Left lung (tissue), 10 donors: Measurements from ENCODE around the gene ATXN10. TPM values are rescaled to one million over a fixed set of nuclear protein-coding genes. Genes with fewer than 3 reads are reported as not detected.

ENCODE experiments used
- ATAC-seq: fragments of 200-7000 bp; cut with Tn5 transposase; one replicate; pipeline ENCODE4 v1.9.1; 2020; ENCODE audit warnings: moderate library complexity
- DNase-seq, 4 donors: peaks; one replicate each; pipeline ENCODE4 v3.0.0-alpha.2; 2013 to 2020
- H3K27ac ChIP-seq, 2 donors: fragments of 200-600 bp; sonication (generic) in 1 of 2; one replicate each; pipeline versions ENCODE4 v1.5.0 to v1.8.0; 2020 to 2021
- H3K27me3 ChIP-seq, 2 donors: fragments of 200-600 bp; sonication (generic) in 1 of 2; one replicate each; pipeline versions ENCODE4 v1.5.0 to v1.8.0; 2020 to 2021
- H3K36me3 ChIP-seq, 2 donors: fragments of 200-600 bp; sonication (generic) in 1 of 2; one replicate each; pipeline versions ENCODE4 v1.5.0 to v1.8.0; 2020 to 2021
- H3K4me1 ChIP-seq, 2 donors: fragments of 200-600 bp; one replicate each; pipeline ENCODE4 v1.8.0; 2021
- H3K4me3 ChIP-seq, 2 donors: fragments of 200-600 bp; sonication (generic) in 1 of 2; one replicate each; pipeline versions ENCODE4 v1.5.0 to v1.8.0; 2020 to 2021; ENCODE audit warnings: mild to moderate bottlenecking in 1 of 2
- H3K9me3 ChIP-seq, 2 donors: fragments of 200-600 bp; sonication (generic) in 1 of 2; one replicate each; pipeline versions ENCODE4 v1.5.0 to v1.8.0; 2020 to 2021
- CTCF ChIP-seq, 2 donors: fragments of 200-600 bp; sonication (generic) in 1 of 2; IDR thresholded peaks; one replicate each; pipeline versions ENCODE4 v1.5.0 to v1.8.0; 2021; ENCODE audit warnings: antibody characterized with exemption in 2 of 2
- intact Hi-C, 2 donors: fragments of 100-400 bp; cut with DNase I; formaldehyde crosslinking; loops; one replicate each; pipeline versions ENCODE4 v1.11.2 to v1.14.2; 2022
- polyA plus RNA-seq, 6 donors: library from polyadenylated mRNA; unstranded; fragments of 120-200 nt; gene quantifications; one replicate each; pipeline ENCODE4 v1.2.1, GENCODE V29; 2013; ENCODE audit not compliant: insufficient read length in 6 of 6
- total RNA-seq, 2 donors: library from RNA; stranded (reverse); fragmentation: NEBNext Ultra II Directional; extraction: Animal tissue kit (Norgen Biotek cat#: 25700); gene quantifications; one replicate each; pipeline ENCODE4 v1.2.1, GENCODE V29; 2021
- donor health status: DM: no; HTN: yes; CAD: no.
- donor health status: DM: no; HTN: no; CAD: no.

Gene ATXN10
- total and polyA plus RNA-seq, 8 donors = 117 to 281 (median 237) TPM

DNA sequence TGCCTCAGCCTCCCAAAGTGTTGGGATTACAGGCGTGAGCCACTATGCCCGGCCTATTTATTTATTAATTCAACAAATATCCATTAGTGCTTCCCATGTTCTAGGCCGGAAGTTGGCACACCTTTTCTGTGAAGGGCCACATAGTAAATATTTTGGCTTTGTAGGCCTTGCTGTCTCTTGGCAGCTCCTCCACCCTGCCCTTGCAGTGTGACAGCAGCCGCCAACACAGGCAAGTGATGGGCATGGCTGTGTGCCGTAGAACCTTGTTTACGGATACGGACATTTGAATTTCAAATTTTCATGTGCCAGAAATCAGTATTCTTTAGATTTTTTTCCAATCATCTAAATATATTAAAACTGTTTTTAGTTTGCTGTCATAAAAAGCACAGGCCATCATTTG, 165.9 kb downstream of the ATXN10 start:
- Histone ChIP-seq H3K27me3 (no peaks in the 10 kb centered on the region), H3K4me1 (no peaks in the 10 kb centered on the region), H3K9me3 (no peaks in the 10 kb centered on the region), H3K36me3 (peaks cover 0 to 26% of the 10 kb centered on the region in 2 donors), H3K4me3 (no peak overlapping the region), H3K27ac (no peak overlapping the region)
- no peak for DNase-seq
- intact Hi-C loops = no loop called here
- peak; percentile 31 for ATAC-seq
- no peak for TF ChIP-seq CTCF (IDR thresholded peaks at IDR 0.05)

DNA sequence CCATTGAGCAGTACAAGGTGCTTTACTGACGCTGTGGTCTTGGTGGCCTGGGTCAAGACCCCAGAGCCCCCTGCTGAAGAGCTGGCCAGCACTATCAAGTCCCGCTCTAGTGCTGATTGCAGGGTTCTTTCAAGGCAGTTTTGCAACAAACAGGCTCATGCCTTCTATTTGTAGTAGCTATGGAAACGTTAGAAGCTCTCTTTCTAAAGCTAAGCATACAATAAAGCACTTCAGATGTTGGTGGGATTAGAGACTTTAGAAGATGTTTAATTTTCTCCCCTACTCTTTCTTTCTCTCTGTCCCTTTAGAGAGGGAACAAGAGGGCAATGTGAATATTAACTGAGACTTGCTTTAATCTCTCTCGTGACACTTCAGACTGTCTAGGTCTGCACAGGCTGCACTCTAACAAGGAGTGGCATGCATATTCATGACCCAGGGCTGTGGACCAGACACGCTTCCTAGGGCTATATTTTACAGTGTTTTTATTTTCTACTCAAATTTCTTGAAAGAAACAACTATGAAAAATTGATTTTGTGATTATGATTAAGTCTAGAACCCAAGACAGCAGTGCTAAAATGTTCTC, 166.8 kb downstream of the ATXN10 start:
- no peak overlapping the region for H3K27ac ChIP-seq
- H3K9me3 ChIP-seq = no peaks in the 10 kb centered on the region
- intact Hi-C loops = no loop called here
- no peaks in the 10 kb centered on the region for H3K4me1 ChIP-seq
- H3K27me3 ChIP-seq = no peaks in the 10 kb centered on the region
- TF ChIP-seq CTCF (IDR thresholded peaks at IDR 0.05) = no peak
- peak; percentile 89 for ATAC-seq
- H3K36me3 ChIP-seq = peaks cover 0 to 24% of the 10 kb centered on the region in 2 donors
- DNase-seq = peak in 1 of 4 donors; percentile 27
- no peak overlapping the region for H3K4me3 ChIP-seq

DNA sequence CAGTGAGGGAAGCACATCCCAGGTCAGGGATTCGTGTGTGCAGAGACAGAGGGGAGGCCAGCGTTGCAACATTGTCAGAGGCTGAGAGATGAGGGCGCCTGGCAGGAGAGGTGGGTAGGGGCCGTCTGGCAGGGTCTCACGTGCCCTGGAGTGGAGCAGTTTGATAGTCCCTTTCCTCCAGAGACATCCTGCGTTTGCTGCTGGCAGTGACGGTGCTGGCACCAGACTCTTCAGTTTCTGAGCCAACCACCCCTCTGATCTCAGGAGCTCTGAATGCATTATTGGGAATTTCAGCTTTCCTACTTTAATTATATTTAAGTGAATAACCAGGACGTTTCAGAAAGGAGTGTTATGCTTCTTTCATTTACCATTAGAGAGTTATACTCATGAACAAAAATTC, 168.8 kb downstream of the ATXN10 start:
- H3K4me3 ChIP-seq = no peak overlapping the region
- no peak for DNase-seq
- no peak for TF ChIP-seq CTCF (IDR thresholded peaks at IDR 0.05)
- ATAC-seq = no peak
- H3K36me3 ChIP-seq = peaks cover 0 to 23% of the 10 kb centered on the region in 2 donors
- intact Hi-C loops = no loop called here
- no peak overlapping the region for H3K27ac ChIP-seq
- H3K4me1 ChIP-seq = no peaks in the 10 kb centered on the region
- H3K27me3 ChIP-seq = no peaks in the 10 kb centered on the region
- H3K9me3 ChIP-seq = no peaks in the 10 kb centered on the region

DNA sequence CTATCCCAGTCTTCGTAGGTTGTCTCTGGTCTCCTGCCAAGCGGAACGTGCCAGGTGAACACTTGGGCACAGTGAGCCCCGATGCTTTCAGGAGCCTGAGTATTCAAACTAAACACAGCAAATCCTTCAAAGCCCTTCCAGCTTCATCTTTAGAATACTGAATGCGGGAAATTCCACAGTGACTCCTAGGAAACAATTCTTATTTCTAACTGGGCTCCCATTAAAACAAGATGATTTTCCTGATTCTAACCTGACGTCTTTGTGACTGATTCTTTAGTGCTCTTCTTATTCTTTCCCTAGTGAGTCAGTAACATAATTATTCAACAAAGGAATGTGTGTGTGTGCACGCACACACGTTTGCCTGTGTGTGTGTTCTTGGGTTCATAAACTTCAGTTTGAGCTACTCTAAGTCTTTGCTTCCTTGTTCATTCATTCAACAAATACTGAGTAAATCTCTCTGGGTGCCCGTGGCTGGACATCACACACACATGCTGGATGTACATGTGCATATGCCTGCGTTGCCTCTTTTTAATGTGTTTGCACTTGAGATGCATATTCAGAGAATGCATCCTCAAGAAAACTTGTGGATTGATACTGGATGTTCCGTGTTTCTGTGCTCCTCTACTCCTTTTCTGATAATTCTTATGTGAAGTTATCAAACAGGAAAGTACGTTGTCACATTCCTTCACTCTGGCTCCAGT, 170.8 kb downstream of the ATXN10 start:
- Histone ChIP-seq H3K4me1 (no peaks in the 10 kb centered on the region), H3K4me3 (no peak overlapping the region), H3K9me3 (no peaks in the 10 kb centered on the region), H3K36me3 (peaks cover 0 to 25% of the 10 kb centered on the region in 2 donors), H3K27ac (no peak overlapping the region), H3K27me3 (no peaks in the 10 kb centered on the region)
- ATAC-seq (no peak), DNase-seq (no peak)
- TF ChIP-seq CTCF (IDR thresholded peaks at IDR 0.05) = no peak
- intact Hi-C loops = no loop called here

DNA sequence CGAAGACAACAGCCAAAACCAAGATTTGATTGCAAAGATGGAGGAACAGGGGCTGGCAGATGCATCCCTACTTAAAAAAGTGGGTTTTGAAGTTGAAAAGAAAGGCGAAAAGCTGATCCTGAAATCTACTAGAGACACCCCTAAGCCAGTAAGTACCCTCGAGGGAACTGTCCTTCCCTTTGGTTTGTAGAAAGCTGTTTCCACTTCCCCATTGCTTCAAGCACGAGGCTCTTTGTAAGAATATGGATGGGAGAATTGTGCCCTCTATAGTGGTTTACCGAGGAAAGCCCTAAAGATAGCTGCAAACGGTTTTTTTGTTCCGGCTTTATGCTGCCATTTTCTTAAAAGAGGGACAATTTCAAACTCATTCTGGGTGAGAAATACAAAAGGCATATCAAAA, 171.4 kb downstream of the ATXN10 start:
- no peak for DNase-seq
- no peaks in the 10 kb centered on the region for H3K9me3 ChIP-seq
- no peak for ATAC-seq
- TF ChIP-seq CTCF (IDR thresholded peaks at IDR 0.05) = no peak
- H3K4me3 ChIP-seq = no peak overlapping the region
- no peak overlapping the region for H3K27ac ChIP-seq
- peaks cover 0 to 27% of the 10 kb centered on the region in 2 donors for H3K36me3 ChIP-seq
- no peaks in the 10 kb centered on the region for H3K27me3 ChIP-seq
- intact Hi-C loops = no loop called here
- no peaks in the 10 kb centered on the region for H3K4me1 ChIP-seq
